A549 (cell line): ENCODE measurements around the gene OCIAD2. TPM values are rescaled to one million over a fixed set of nuclear protein-coding genes. Genes with fewer than 3 reads are reported as not detected.

ENCODE experiments used
- ATAC-seq, 2 experiments: fragments of 200-7000 bp in 1 of 2; fragments of >200 bp in 1 of 2; cut with Nextera tagmentation in 1 of 2; cut with Tn5 transposase in 1 of 2; 3 replicates each; pipeline versions ENCODE4 v1.8.0 to v1.9.1; 2018 to 2020; ENCODE audit warnings: mild to moderate bottlenecking in 1 of 2, moderate library complexity in 1 of 2
- CTCF ChIA-PET: fragments of 300-600 bp; sonication (Branson Sonifier 250); formaldehyde crosslinking; extraction: SDS; loops from one replicate; lab custom pipeline; 2021; ENCODE audit warnings: antibody characterized with exemption, inconsistent platforms; lab: Yijun Ruan, JAX
- POLR2A ChIA-PET: fragments of 350-600 bp; formaldehyde crosslinking; extraction: SDS; loops from one replicate; lab custom pipeline; 2021; ENCODE audit warnings: antibody characterized with exemption, inconsistent platforms; lab: Yijun Ruan, JAX
- DNase-seq, 2 experiments: peaks; one replicate each; pipeline versions ENCODE4 v3.0.0 to v3.0.0-alpha.2; 2011 to 2016; ENCODE audit warnings: low read depth in 1 of 2, low spot score in 1 of 2
- FAIRE-seq: peaks from 2 replicates; lab custom pipeline; 2011; peaks lifted over from hg19 to GRCh38; lab: Jason Lieb, UNC
- H3K27ac ChIP-seq, 2 experiments: fragments of >200 bp; sonication (Bioruptor Twin); formaldehyde crosslinking; 3 replicates each; pipeline ENCODE4 v1.5.1; 2016 to 2017
- H3K4me1 ChIP-seq: fragments of >200 bp; sonication (Bioruptor Twin); formaldehyde crosslinking; 3 replicates; pipeline ENCODE4 v1.6.1; 2016
- H3K4me2 ChIP-seq: fragments of >200 bp; sonication (Bioruptor Twin); formaldehyde crosslinking; 3 replicates; pipeline ENCODE4 v1.6.1; 2016
- H3K4me3 ChIP-seq: fragments of >200 bp; sonication (Bioruptor Twin); formaldehyde crosslinking; 3 replicates; pipeline ENCODE4 v1.5.1; 2016
- H3K9me3 ChIP-seq: fragments of >200 bp; sonication (Bioruptor Twin); formaldehyde crosslinking; 3 replicates; pipeline ENCODE4 v1.6.1; 2016
- CBX2 ChIP-seq: fragments of 200-600 bp; sonication (generic); IDR thresholded peaks from 2 replicates; pipeline ENCODE4 v1.6.1; 2016; ENCODE audit warnings: low read depth, mild to moderate bottlenecking, borderline replicate concordance
- CBX8 ChIP-seq: fragments of 200-600 bp; sonication (generic); IDR thresholded peaks from 2 replicates; pipeline ENCODE4 v1.6.1; 2016
- CEBPB ChIP-seq, 2 experiments: fragments of >200 bp in 1 of 2; sonication (Bioruptor Twin) in 1 of 2; formaldehyde crosslinking in 1 of 2; IDR thresholded peaks; 2 replicates each; pipeline ENCODE4 v1.6.1; 2012 to 2016
- CHD2 ChIP-seq: fragments of 150-350 bp; IDR thresholded peaks from 2 replicates; pipeline ENCODE4 v1.6.1; 2014; ENCODE audit warnings: low read length; ENCODE audit not compliant: partially characterized antibody
- CHD4 ChIP-seq: fragments of 200-600 bp; sonication (generic); IDR thresholded peaks from 2 replicates; pipeline ENCODE4 v1.6.1; 2016; ENCODE audit warnings: antibody characterized with exemption, mild to moderate bottlenecking, borderline replicate concordance
- EP300 ChIP-seq, 2 experiments: fragments of >200 bp; sonication (Bioruptor Twin); formaldehyde crosslinking; IDR thresholded peaks; 2 replicates in 1 of 2; 3 replicates in 1 of 2; pipeline ENCODE4 v1.6.1; 2016 to 2017
- ESRRA ChIP-seq: fragments of 150-350 bp; IDR thresholded peaks from 2 replicates; pipeline ENCODE4 v1.6.1; 2014; ENCODE audit warnings: mild to moderate bottlenecking, low read length, borderline replicate concordance
- FOSB ChIP-seq: fragments of 250-450 bp; sonication (Bioruptor Pico); IDR thresholded peaks from 2 replicates; pipeline ENCODE4 v1.5.0; 2020; ENCODE audit warnings: mild to moderate bottlenecking, moderate library complexity
- FOSL2 ChIP-seq, 2 experiments: fragments of 450-650 bp in 1 of 2; fragments of >200 bp in 1 of 2; sonication (Bioruptor Twin) in 1 of 2; formaldehyde crosslinking; IDR thresholded peaks; 2 replicates each; pipeline versions ENCODE4 v1.5.0 to v1.6.1; 2016 to 2020; ENCODE audit warnings: mild to moderate bottlenecking in 1 of 2, moderate library complexity in 1 of 2
- GATA3 ChIP-seq: IDR thresholded peaks from 2 replicates; pipeline ENCODE4 v1.6.1; 2012; ENCODE audit warnings: borderline replicate concordance
- KDM5A ChIP-seq: fragments of 200-600 bp; sonication (generic); IDR thresholded peaks from 2 replicates; pipeline ENCODE4 v1.6.1; 2016; ENCODE audit warnings: antibody characterized with exemption, mild to moderate bottlenecking
- MAZ ChIP-seq: fragments of 150-350 bp; IDR thresholded peaks from 2 replicates; pipeline ENCODE4 v1.6.1; 2014; ENCODE audit warnings: antibody characterized with exemption, low read depth, low read length, borderline replicate concordance
- NPAS2 ChIP-seq: fragments of 250-450 bp; sonication (Bioruptor Pico); IDR thresholded peaks from 2 replicates; pipeline ENCODE4 v1.8.0; 2022; ENCODE audit warnings: mild to moderate bottlenecking, moderate library complexity, borderline replicate concordance
- PHF8 ChIP-seq: fragments of 200-600 bp; sonication (generic); IDR thresholded peaks from 2 replicates; pipeline ENCODE4 v1.6.1; 2016; ENCODE audit warnings: low read depth, mild to moderate bottlenecking, antibody characterized with exemption, moderate library complexity, borderline replicate concordance
- POLR2AphosphoS2 ChIP-seq: conservative IDR thresholded peaks from 2 replicates; pipeline ENCODE4 v1.6.1; 2012; ENCODE audit warnings: low read length, improper control_type of control experiment, inconsistent platforms
- RAD21 ChIP-seq, 2 experiments: fragments of >200 bp in 1 of 2; sonication (Bioruptor Twin) in 1 of 2; formaldehyde crosslinking in 1 of 2; IDR thresholded peaks in 1 of 2; conservative IDR thresholded peaks in 1 of 2; 2 replicates in 1 of 2; 3 replicates in 1 of 2; pipeline ENCODE4 v1.6.1; 2012 to 2018; ENCODE audit warnings: inconsistent platforms in 1 of 2
- RCOR1 ChIP-seq: fragments of 150-350 bp; IDR thresholded peaks from 2 replicates; pipeline ENCODE4 v1.6.1; 2014; ENCODE audit warnings: antibody characterized with exemption, low read length, low read depth
- RNF2 ChIP-seq: fragments of 200-600 bp; sonication (generic); IDR thresholded peaks from 2 replicates; pipeline ENCODE4 v1.6.1; 2016; ENCODE audit warnings: low read depth, mild to moderate bottlenecking, antibody characterized with exemption, moderate library complexity, borderline replicate concordance
- TP53 ChIP-seq: fragments of 250-450 bp; sonication (Bioruptor Pico); IDR thresholded peaks from 2 replicates; pipeline ENCODE4 v1.5.0; 2021; ENCODE audit warnings: mild to moderate bottlenecking, moderate library complexity
- ZSCAN20 ChIP-seq: fragments of 250-450 bp; sonication (Bioruptor Pico); IDR thresholded peaks from 2 replicates; pipeline ENCODE4 v1.8.0; 2022; ENCODE audit warnings: mild to moderate bottlenecking, moderate library complexity
- WGBS: methylation state at CpG from one replicate; pipeline ENCODE4 v1.1.6; 2017; ENCODE audit errors: missing lambda C conversion rate; 5-methylcytosine and 5-hydroxymethylcytosine counted together
- polyA plus RNA-seq, 4 experiments: library from polyadenylated mRNA; depleted of rRNA in 3 of 4; stranded (reverse); fragments of >200 nt; fragmentation: RNase III in 1 of 4; extraction: RNeasy Plus Mini Kit Qiagen cat#74134 plus additional on column Dnase treatment in 1 of 4; gene quantifications; 2 replicates in 3 of 4; 3 replicates in 1 of 4; pipeline ENCODE4 v1.2.3, GENCODE V29; 2011 to 2017
- TF ChIP-seq, protein P1 (sequence below): fragments of >200 bp; sonication (Bioruptor Twin); formaldehyde crosslinking; IDR thresholded peaks from 3 replicates; pipeline ENCODE4 v1.5.1; 2016
- TF ChIP-seq, protein P2 (sequence below): IDR thresholded peaks from 2 replicates; pipeline ENCODE4 v1.6.1; 2012; ENCODE audit warnings: low read depth, borderline replicate concordance
- TF ChIP-seq, protein P3 (sequence below): fragments of 250-450 bp; sonication (Bioruptor Pico); IDR thresholded peaks from 2 replicates; pipeline ENCODE4 v1.5.0; 2020; ENCODE audit warnings: low read depth, mild to moderate bottlenecking, moderate library complexity
- TF ChIP-seq, protein P4 (sequence below): fragments of 150-350 bp; IDR thresholded peaks from 2 replicates; pipeline ENCODE4 v1.6.1; 2014; ENCODE audit warnings: low read depth, mild to moderate bottlenecking, low read length
- TF ChIP-seq, protein P5 (sequence below): fragments of 450-650 bp; IDR thresholded peaks from 2 replicates; pipeline ENCODE4 v1.6.1; 2014; ENCODE audit warnings: antibody characterized with exemption
- TF ChIP-seq, protein P6 (sequence below): fragments of 250-450 bp; sonication (Bioruptor Pico); IDR thresholded peaks from 2 replicates; pipeline ENCODE4 v1.5.0; 2021; ENCODE audit warnings: mild to moderate bottlenecking, moderate library complexity, borderline replicate concordance
- TF ChIP-seq, protein P7 (sequence below): IDR thresholded peaks from 2 replicates; pipeline ENCODE4 v1.6.1; 2012
- TF ChIP-seq, protein P8 (sequence below): fragments of >200 bp; sonication (Bioruptor Twin); formaldehyde crosslinking; IDR thresholded peaks from 2 replicates; pipeline ENCODE4 v1.6.1; 2016

The OCIAD2 gene
- polyA plus RNA-seq, 2 of the 4 experiments (the other 2 are of a cell fraction), result 141 to 170 TPM

DNA sequence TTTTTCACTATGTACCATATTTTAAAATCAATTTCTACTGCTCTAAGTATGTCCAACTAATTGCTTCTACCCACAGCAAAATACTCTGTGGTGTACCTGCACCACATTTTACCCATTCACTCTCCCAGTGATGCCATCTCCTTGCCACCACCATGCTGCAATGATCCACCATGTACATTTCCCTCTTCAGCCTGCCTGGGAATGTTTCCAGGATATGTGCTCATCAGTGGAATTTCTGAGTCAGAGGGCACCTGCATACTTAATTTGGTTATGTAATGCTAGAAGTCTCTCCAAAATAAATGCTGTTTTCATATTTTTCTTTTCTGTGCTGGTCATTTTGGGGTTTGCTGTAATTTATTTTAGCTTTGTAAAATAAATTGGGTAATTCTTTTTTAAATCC is 33.2 kb upstream of the OCIAD2 start:
- POLR2A ChIA-PET, result no interaction called here
- CTCF ChIA-PET, result no interaction called here
- TF ChIP-seq, protein P1, sequence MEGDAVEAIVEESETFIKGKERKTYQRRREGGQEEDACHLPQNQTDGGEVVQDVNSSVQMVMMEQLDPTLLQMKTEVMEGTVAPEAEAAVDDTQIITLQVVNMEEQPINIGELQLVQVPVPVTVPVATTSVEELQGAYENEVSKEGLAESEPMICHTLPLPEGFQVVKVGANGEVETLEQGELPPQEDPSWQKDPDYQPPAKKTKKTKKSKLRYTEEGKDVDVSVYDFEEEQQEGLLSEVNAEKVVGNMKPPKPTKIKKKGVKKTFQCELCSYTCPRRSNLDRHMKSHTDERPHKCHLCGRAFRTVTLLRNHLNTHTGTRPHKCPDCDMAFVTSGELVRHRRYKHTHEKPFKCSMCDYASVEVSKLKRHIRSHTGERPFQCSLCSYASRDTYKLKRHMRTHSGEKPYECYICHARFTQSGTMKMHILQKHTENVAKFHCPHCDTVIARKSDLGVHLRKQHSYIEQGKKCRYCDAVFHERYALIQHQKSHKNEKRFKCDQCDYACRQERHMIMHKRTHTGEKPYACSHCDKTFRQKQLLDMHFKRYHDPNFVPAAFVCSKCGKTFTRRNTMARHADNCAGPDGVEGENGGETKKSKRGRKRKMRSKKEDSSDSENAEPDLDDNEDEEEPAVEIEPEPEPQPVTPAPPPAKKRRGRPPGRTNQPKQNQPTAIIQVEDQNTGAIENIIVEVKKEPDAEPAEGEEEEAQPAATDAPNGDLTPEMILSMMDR, result no peak
- TF ChIP-seq, protein P2, sequence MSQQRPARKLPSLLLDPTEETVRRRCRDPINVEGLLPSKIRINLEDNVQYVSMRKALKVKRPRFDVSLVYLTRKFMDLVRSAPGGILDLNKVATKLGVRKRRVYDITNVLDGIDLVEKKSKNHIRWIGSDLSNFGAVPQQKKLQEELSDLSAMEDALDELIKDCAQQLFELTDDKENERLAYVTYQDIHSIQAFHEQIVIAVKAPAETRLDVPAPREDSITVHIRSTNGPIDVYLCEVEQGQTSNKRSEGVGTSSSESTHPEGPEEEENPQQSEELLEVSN, result no peak
- TF ChIP-seq, protein P3, sequence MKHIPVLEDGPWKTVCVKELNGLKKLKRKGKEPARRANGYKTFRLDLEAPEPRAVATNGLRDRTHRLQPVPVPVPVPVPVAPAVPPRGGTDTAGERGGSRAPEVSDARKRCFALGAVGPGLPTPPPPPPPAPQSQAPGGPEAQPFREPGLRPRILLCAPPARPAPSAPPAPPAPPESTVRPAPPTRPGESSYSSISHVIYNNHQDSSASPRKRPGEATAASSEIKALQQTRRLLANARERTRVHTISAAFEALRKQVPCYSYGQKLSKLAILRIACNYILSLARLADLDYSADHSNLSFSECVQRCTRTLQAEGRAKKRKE (CRISPR knock-in tag), result no peak
- TF ChIP-seq KDM5A, result no peak
- TF ChIP-seq RAD21 (conservative IDR thresholded peaks at IDR 0.05 in 1 of 2, IDR thresholded peaks at IDR 0.05 in 1 of 2), result no peak
- TF ChIP-seq NPAS2, result no peak
- TF ChIP-seq RNF2, result no peak
- TF ChIP-seq ESRRA, result no peak
- TF ChIP-seq, protein P4, sequence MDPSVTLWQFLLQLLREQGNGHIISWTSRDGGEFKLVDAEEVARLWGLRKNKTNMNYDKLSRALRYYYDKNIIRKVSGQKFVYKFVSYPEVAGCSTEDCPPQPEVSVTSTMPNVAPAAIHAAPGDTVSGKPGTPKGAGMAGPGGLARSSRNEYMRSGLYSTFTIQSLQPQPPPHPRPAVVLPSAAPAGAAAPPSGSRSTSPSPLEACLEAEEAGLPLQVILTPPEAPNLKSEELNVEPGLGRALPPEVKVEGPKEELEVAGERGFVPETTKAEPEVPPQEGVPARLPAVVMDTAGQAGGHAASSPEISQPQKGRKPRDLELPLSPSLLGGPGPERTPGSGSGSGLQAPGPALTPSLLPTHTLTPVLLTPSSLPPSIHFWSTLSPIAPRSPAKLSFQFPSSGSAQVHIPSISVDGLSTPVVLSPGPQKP, result no peak
- no peak for TF ChIP-seq CHD4
- TF ChIP-seq, protein P5, sequence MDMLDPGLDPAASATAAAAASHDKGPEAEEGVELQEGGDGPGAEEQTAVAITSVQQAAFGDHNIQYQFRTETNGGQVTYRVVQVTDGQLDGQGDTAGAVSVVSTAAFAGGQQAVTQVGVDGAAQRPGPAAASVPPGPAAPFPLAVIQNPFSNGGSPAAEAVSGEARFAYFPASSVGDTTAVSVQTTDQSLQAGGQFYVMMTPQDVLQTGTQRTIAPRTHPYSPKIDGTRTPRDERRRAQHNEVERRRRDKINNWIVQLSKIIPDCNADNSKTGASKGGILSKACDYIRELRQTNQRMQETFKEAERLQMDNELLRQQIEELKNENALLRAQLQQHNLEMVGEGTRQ, result no peak
- no peak for TF ChIP-seq FOSL2 (IDR thresholded peaks at IDR 0.05)
- no peak for TF ChIP-seq FOSL2 (CRISPR knock-in tag; IDR thresholded peaks at IDR 0.05)
- TF ChIP-seq GATA3, result no peak
- no peak for TF ChIP-seq FOSB (CRISPR knock-in tag)
- Histone ChIP-seq H3K27ac (no peak overlapping the region), H3K4me1 (peaks cover 14% of the 10 kb centered on the region; the same call in 2 of the 3 replicates), H3K9me3 (no peaks in the 10 kb centered on the region), H3K4me2 (no peak overlapping the region), H3K4me3 (no peak overlapping the region)
- ATAC-seq, result 0 out of 6 replicates have a peak, but pooled peaks of 1 of the 2 experiments have one; percentile 54
- FAIRE-seq, result no peak
- peak; percentile 8 to 45 for DNase-seq

DNA sequence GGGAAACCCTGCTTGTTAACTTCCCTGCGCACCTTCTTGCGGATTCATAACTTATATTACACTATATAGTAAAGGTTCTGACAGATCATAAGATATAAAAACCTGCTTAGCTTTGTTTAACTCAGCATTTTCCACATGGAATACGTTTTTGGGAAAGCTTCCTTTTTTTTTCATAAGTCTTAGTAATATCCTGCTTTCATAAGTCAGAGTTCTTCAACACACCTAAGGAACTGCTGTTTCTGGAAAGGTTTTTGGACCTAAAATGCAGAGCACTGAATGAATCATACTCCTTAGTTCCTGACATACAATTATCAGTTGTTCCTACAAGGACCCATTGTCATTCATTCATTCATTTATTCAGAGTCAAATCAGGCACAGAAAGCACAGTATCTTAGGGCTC is 32.3 kb upstream of the OCIAD2 start:
- 71% methylated on average over 3 of the region's 3 CpGs for WGBS
- no peak for FAIRE-seq

More for the DNA sequence above, 32.3 kb upstream of the OCIAD2 start:
- ChIA-PET POLR2A (no interaction called here), CTCF (interaction anchor here (0.6 kb wide), 1 partner anchor 22 kb away, joined by 3 read pairs; no protein-coding TSS in a partner anchor)
- no peak for TF ChIP-seq EP300 (IDR thresholded peaks at IDR 0.05)
- no peak for TF ChIP-seq CBX8
- no peak for TF ChIP-seq POLR2AphosphoS2
- no peak for TF ChIP-seq GATA3
- no peak for TF ChIP-seq MAZ
- TF ChIP-seq TP53 (CRISPR knock-in tag), result no peak
- TF ChIP-seq, protein P6, sequence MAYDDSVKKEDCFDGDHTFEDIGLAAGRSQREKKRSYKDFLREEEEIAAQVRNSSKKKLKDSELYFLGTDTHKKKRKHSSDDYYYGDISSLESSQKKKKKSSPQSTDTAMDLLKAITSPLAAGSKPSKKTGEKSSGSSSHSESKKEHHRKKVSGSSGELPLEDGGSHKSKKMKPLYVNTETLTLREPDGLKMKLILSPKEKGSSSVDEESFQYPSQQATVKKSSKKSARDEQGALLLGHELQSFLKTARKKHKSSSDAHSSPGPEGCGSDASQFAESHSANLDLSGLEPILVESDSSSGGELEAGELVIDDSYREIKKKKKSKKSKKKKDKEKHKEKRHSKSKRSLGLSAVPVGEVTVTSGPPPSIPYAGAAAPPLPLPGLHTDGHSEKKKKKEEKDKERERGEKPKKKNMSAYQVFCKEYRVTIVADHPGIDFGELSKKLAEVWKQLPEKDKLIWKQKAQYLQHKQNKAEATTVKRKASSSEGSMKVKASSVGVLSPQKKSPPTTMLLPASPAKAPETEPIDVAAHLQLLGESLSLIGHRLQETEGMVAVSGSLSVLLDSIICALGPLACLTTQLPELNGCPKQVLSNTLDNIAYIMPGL (CRISPR knock-in tag), result no peak
- TF ChIP-seq ZSCAN20 (CRISPR knock-in tag), result no peak
- TF ChIP-seq CBX2, result no peak
- no peak for TF ChIP-seq RAD21 (conservative IDR thresholded peaks at IDR 0.05 in 1 of 2, IDR thresholded peaks at IDR 0.05 in 1 of 2)
- TF ChIP-seq PHF8, result no peak
- TF ChIP-seq CEBPB (IDR thresholded peaks at IDR 0.05), result no peak
- no peak for TF ChIP-seq RCOR1
- TF ChIP-seq FOSL2 (IDR thresholded peaks at IDR 0.05), result no peak
- TF ChIP-seq FOSL2 (CRISPR knock-in tag; IDR thresholded peaks at IDR 0.05), result no peak
- TF ChIP-seq, protein P7, sequence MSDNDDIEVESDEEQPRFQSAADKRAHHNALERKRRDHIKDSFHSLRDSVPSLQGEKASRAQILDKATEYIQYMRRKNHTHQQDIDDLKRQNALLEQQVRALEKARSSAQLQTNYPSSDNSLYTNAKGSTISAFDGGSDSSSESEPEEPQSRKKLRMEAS, result no peak
- TF ChIP-seq CHD2, result no peak
- TF ChIP-seq, protein P2, result no peak
- TF ChIP-seq, protein P8, sequence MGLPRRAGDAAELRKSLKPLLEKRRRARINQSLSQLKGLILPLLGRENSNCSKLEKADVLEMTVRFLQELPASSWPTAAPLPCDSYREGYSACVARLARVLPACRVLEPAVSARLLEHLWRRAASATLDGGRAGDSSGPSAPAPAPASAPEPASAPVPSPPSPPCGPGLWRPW, result no peak
- ATAC-seq (no peak), DNase-seq (no peak)
- Histone ChIP-seq H3K9me3 (no peaks in the 10 kb centered on the region), H3K27ac (no peak overlapping the region), H3K4me3 (no peak overlapping the region), H3K4me2 (no peak overlapping the region), H3K4me1 (peaks cover 9% of the 10 kb centered on the region; the same call in 2 of the 3 replicates)
